ENCODE data around the gene TRIM2. TPM values are rescaled to one million over a fixed set of nuclear protein-coding genes. Genes with fewer than 3 reads are reported as not detected.

The TRIM2 gene
- total RNA-seq, 4 donors from 2014 or later = 10.9 to 45.4 (median 29.2) TPM

- DNase-seq (ENCODE audit: low spot score in 2 of 2) = no peak
- H3K4me3 ChIP-seq (ENCODE audit: low read depth, poor library complexity, severe bottlenecking) = peak overlapping the region; percentile 66
- TF ChIP-seq CTCF (IDR thresholded peaks at IDR 0.05) (no peak), POLR2A (IDR thresholded peaks at IDR 0.05) (no peak)
- 2 to 3% methylated on average over 34 to 44 of the region's 44 CpGs for WGBS, 2 donors
- intact Hi-C loops (cut with DNase I; ENCODE audit: low total_unique reads) = loop anchor here (2.0 kb wide), 1 partner anchor 230 kb away; no protein-coding TSS in a partner anchor
These were observed 141.1 kb downstream of the TRIM2 start for GRCh38 chr4:153345012-153345981.

GRCh38 chr4:153346031-153346430 lies 141.8 kb downstream of the TRIM2 start:
- intact Hi-C loops (cut with DNase I; ENCODE audit: low total_unique reads) = no loop called here
- no peak for TF ChIP-seq POLR2A (IDR thresholded peaks at IDR 0.05)
- no peak for TF ChIP-seq CTCF (IDR thresholded peaks at IDR 0.05)
- 59 to 63% methylated on average over 2 of the region's 2 CpGs for WGBS, 2 donors
- no peak for DNase-seq (ENCODE audit: low spot score in 2 of 2)
- no peak overlapping the region for H3K4me3 ChIP-seq (ENCODE audit: low read depth, poor library complexity, severe bottlenecking)

GRCh38 chr4:153346563-153346962 lies 142.3 kb downstream of the TRIM2 start:
- WGBS, 2 donors = 88 to 89% methylated on average over 5 of the region's 5 CpGs
- TF ChIP-seq POLR2A (IDR thresholded peaks at IDR 0.05) (no peak), CTCF (IDR thresholded peaks at IDR 0.05) (no peak)
- no peak for DNase-seq (ENCODE audit: low spot score in 2 of 2)
- intact Hi-C loops (cut with DNase I; ENCODE audit: low total_unique reads) = no loop called here
- H3K4me3 ChIP-seq (ENCODE audit: low read depth, poor library complexity, severe bottlenecking) = no peak overlapping the region

- TF ChIP-seq POLR2A (IDR thresholded peaks at IDR 0.05) (no peak), CTCF (IDR thresholded peaks at IDR 0.05) (no peak)
- no peak overlapping the region for H3K4me3 ChIP-seq (ENCODE audit: low read depth, poor library complexity, severe bottlenecking)
- intact Hi-C loops (cut with DNase I; ENCODE audit: low total_unique reads) = no loop called here
- no peak for DNase-seq (ENCODE audit: low spot score in 2 of 2)
These were observed 142.9 kb downstream of the TRIM2 start for GRCh38 chr4:153347117-153347516.

GRCh38 chr4:153348006-153348405 lies 143.8 kb downstream of the TRIM2 start:
- no peak for DNase-seq (ENCODE audit: low spot score in 2 of 2)
- no peak for TF ChIP-seq CTCF (IDR thresholded peaks at IDR 0.05)
- WGBS, 2 donors = 79 to 86% methylated on average over 4 of the region's 4 CpGs
- intact Hi-C loops (cut with DNase I; ENCODE audit: low total_unique reads) = no loop called here
- no peak overlapping the region for H3K4me3 ChIP-seq (ENCODE audit: low read depth, poor library complexity, severe bottlenecking)

Data from lower leg skin (tissue), 4 donors.